GM23338 (cell line): ENCODE results near the gene MYO1C. TPM values are rescaled to one million over a fixed set of nuclear protein-coding genes. Genes with fewer than 3 reads are reported as not detected.

Experiments used
- ATAC-seq: fragments of 200-7000 bp; cut with Tn5 transposase; 3 replicates; pipeline ENCODE4 v1.9.1; 2020
- DNase-seq: peaks from one replicate; pipeline ENCODE4 v3.0.0-alpha.2; 2015; ENCODE audit warnings: low spot score
- H2AFZ ChIP-seq: fragments of 200-600 bp; sonication (generic); 2 replicates; pipeline ENCODE4 v1.8.0; 2016; ENCODE audit warnings: antibody characterized with exemption, mild to moderate bottlenecking, moderate library complexity
- H3F3A ChIP-seq: fragments of 200-600 bp; sonication (generic); replicated peaks from 2 replicates; pipeline ENCODE4 v1.8.0; 2017; ENCODE audit warnings: antibody characterized with exemption, mixed run types, low read depth
- H3K27ac ChIP-seq: fragments of 200-600 bp; sonication (generic); 2 replicates; pipeline ENCODE4 v1.6.1; 2016; ENCODE audit warnings: low read depth
- H3K27me3 ChIP-seq: fragments of 200-600 bp; sonication (generic); 2 replicates; pipeline ENCODE4 v1.8.0; 2016; ENCODE audit warnings: mild to moderate bottlenecking, mixed run types, moderate library complexity; ENCODE audit not compliant: insufficient read depth
- H3K36me3 ChIP-seq: fragments of 200-600 bp; sonication (generic); 2 replicates; pipeline ENCODE4 v1.8.0; 2016; ENCODE audit warnings: mild to moderate bottlenecking; ENCODE audit not compliant: insufficient read depth
- H3K4me1 ChIP-seq: fragments of 200-600 bp; sonication (generic); 2 replicates; pipeline ENCODE4 v1.8.0; 2016; ENCODE audit warnings: mild to moderate bottlenecking, moderate library complexity; ENCODE audit not compliant: insufficient read depth
- H3K4me2 ChIP-seq: fragments of 200-600 bp; sonication (generic); 2 replicates; pipeline ENCODE4 v1.7.1; 2017; ENCODE audit warnings: mixed run types
- H3K4me3 ChIP-seq: fragments of 200-600 bp; sonication (generic); 2 replicates; pipeline ENCODE4 v1.6.1; 2016; ENCODE audit warnings: mixed run types
- H3K79me2 ChIP-seq: fragments of 200-600 bp; sonication (generic); replicated peaks from 2 replicates; pipeline ENCODE4 v1.8.0; 2017; ENCODE audit warnings: mild to moderate bottlenecking; ENCODE audit not compliant: insufficient read depth
- H3K9me2 ChIP-seq: fragments of 200-600 bp; sonication (generic); 2 replicates; pipeline ENCODE4 v1.8.0; 2017; ENCODE audit not compliant: insufficient read depth
- H4K20me1 ChIP-seq: fragments of 200-600 bp; sonication (generic); replicated peaks from 2 replicates; pipeline ENCODE4 v1.8.0; 2017; ENCODE audit warnings: mild to moderate bottlenecking; ENCODE audit not compliant: insufficient read depth
- H3K27ac Mint-ChIP-seq: 2 replicates; pipeline ENCODE4 v1.8.0; 2020; ENCODE audit warnings: inconsistent platforms, mild to moderate bottlenecking, moderate library complexity, mixed read lengths
- H3K27me3 Mint-ChIP-seq: 3 replicates; pipeline ENCODE4 v1.8.0; 2022; ENCODE audit warnings: low read depth, mild to moderate bottlenecking, moderate library complexity, mixed read lengths, inconsistent platforms; ENCODE audit not compliant: insufficient read depth, poor library complexity
- H3K36me3 Mint-ChIP-seq: 3 replicates; pipeline ENCODE4 v1.8.0; 2021; ENCODE audit warnings: low read depth, mild to moderate bottlenecking, inconsistent platforms, moderate library complexity, mixed read lengths
- H3K4me1 Mint-ChIP-seq: 3 replicates; pipeline ENCODE4 v1.8.0; 2020; ENCODE audit warnings: mild to moderate bottlenecking, inconsistent platforms, mixed read lengths
- H3K4me3 Mint-ChIP-seq: 3 replicates; pipeline ENCODE4 v1.8.0; 2021; ENCODE audit warnings: moderate library complexity, mild to moderate bottlenecking, inconsistent platforms, mixed read lengths
- H3K9me3 Mint-ChIP-seq: 3 replicates; pipeline ENCODE4 v1.8.0; 2020; ENCODE audit warnings: moderate library complexity, mild to moderate bottlenecking, inconsistent platforms, mixed read lengths
- CREB1 ChIP-seq: fragments of 250-450 bp; sonication (Bioruptor Pico); IDR thresholded peaks from 2 replicates; pipeline ENCODE4 v1.5.0; 2020; ENCODE audit warnings: low read depth, mild to moderate bottlenecking, moderate library complexity
- CTCF ChIP-seq, 2 experiments: fragments of 200-600 bp in 1 of 2; sonication (generic) in 1 of 2; conservative IDR thresholded peaks; 2 replicates each; pipeline versions ENCODE4 v1.5.1 to v1.6.1; 2016 to 2017; ENCODE audit warnings: antibody characterized with exemption in 2 of 2, low read depth in 2 of 2, mild to moderate bottlenecking in 2 of 2, moderate library complexity in 1 of 2
- EZH2 ChIP-seq: fragments of 200-600 bp; sonication (generic); IDR thresholded peaks from one replicate; pipeline ENCODE4 v1.8.0; 2017; ENCODE audit warnings: antibody characterized with exemption, mild to moderate bottlenecking, low read depth; ENCODE audit not compliant: unreplicated experiment
- NANOG ChIP-seq: IDR thresholded peaks from 2 replicates; pipeline ENCODE4 v1.6.1; 2016; ENCODE audit warnings: antibody characterized with exemption, borderline replicate concordance
- POLR2AphosphoS5 ChIP-seq: IDR thresholded peaks from 2 replicates; pipeline ENCODE4 v1.6.1; 2016; ENCODE audit warnings: antibody characterized with exemption, low read depth
- REST ChIP-seq: IDR thresholded peaks from one replicate; pipeline ENCODE4 v1.6.1; 2018; ENCODE audit warnings: antibody characterized with exemption; ENCODE audit not compliant: unreplicated experiment
- STAT1 ChIP-seq: IDR thresholded peaks from one replicate; pipeline ENCODE4 v1.6.1; 2016; ENCODE audit warnings: antibody characterized with exemption; ENCODE audit not compliant: unreplicated experiment
- ZNF114 ChIP-seq: fragments of 250-450 bp; sonication (Bioruptor Pico); IDR thresholded peaks from 2 replicates; pipeline ENCODE4 v1.5.0; 2020; ENCODE audit warnings: mild to moderate bottlenecking, moderate library complexity
- ZNF331 ChIP-seq: fragments of 250-450 bp; sonication (Bioruptor Pico); IDR thresholded peaks from 2 replicates; pipeline ENCODE4 v1.5.0; 2020; ENCODE audit warnings: low read depth, mild to moderate bottlenecking, moderate library complexity
- ZNF462 ChIP-seq: fragments of 250-450 bp; sonication (Bioruptor Pico); IDR thresholded peaks from 2 replicates; pipeline ENCODE4 v1.5.0; 2020; ENCODE audit warnings: mild to moderate bottlenecking, moderate library complexity
- polyA plus RNA-seq: library from polyadenylated mRNA; unstranded; fragments of >200 nt; fragmentation: Nextera tagmentation; extraction: Ambion mirVana; gene quantifications from 2 replicates; pipeline ENCODE4 v1.2.1, GENCODE V29; 2016
- total RNA-seq: library from RNA; depleted of rRNA; stranded (reverse); fragments of >200 nt; shearing (Covaris generic); gene quantifications from 2 replicates; pipeline ENCODE4 v1.2.3, GENCODE V29; 2014

The MYO1C gene
- total and polyA plus RNA-seq, 2 experiments from 2014 or later = 13.9 to 35.2 TPM

- TF ChIP-seq NANOG (no peak), REST (no peak), ZNF331 (CRISPR knock-in tag) (no peak), ZNF114 (CRISPR knock-in tag) (no peak), EZH2 (no peak), CREB1 (no peak)
These were observed 13.1 kb upstream of the MYO1C start (continued) for GRCh38 chr17:1505586-1505985.

- Histone ChIP-seq H3F3A (no peaks in the 10 kb centered on the region), H3K4me1 (no peaks in the 10 kb centered on the region), H3K27me3 (no peaks in the 10 kb centered on the region), H3K9me2 (no peaks in the 10 kb centered on the region), H2AFZ (no peak overlapping the region), H4K20me1 (no peaks in the 10 kb centered on the region), H3K36me3 (no peaks in the 10 kb centered on the region), H3K79me2 (no peaks in the 10 kb centered on the region), H3K27ac (no peak overlapping the region), H3K4me2 (no peak overlapping the region), H3K4me3 (no peak overlapping the region)
- peaks cover 3% of the 10 kb centered on the region for H3K27me3 Mint-ChIP-seq
- DNase-seq = no peak
- no peaks in the 10 kb centered on the region for H3K9me3 Mint-ChIP-seq
- ATAC-seq = no peak
- 0 out of 3 replicates have a peak, but pooled peaks cover 2% of the 10 kb centered on the region for H3K4me1 Mint-ChIP-seq
- no peaks in the 10 kb centered on the region; the same call in 2 of the 3 replicates for H3K36me3 Mint-ChIP-seq
- H3K27ac Mint-ChIP-seq = no peak overlapping the region
- no peak overlapping the region for H3K4me3 Mint-ChIP-seq
- TF ChIP-seq CREB1 (no peak), ZNF331 (CRISPR knock-in tag) (no peak), POLR2AphosphoS5 (no peak), NANOG (no peak), CTCF (conservative IDR thresholded peaks at IDR 0.05; ENCODE audit: low read depth in 2 of 2) (no peak), ZNF114 (CRISPR knock-in tag) (no peak), STAT1 (no peak), ZNF462 (CRISPR knock-in tag) (no peak), REST (no peak)
These were observed 12.4 kb upstream of the MYO1C start for GRCh38 chr17:1504866-1505265.
